ENCODE measurements around the gene STOM. TPM values are rescaled to one million over a fixed set of nuclear protein-coding genes. Genes with fewer than 3 reads are reported as not detected.

Gene STOM
- total and polyA plus RNA-seq, 7 donors, result 22.8 to 609 (median 303) TPM

GRCh38 chr9:121325387-121325786 is 44.7 kb downstream of the STOM start:
- H3K36me3 ChIP-seq, result peaks cover 48 to 100% (median 78%) of the 10 kb centered on the region in 4 donors
- peaks cover 0 to 72% (median 70%) of the 10 kb centered on the region in 4 donors for H3K4me1 ChIP-seq
- no peaks in the 10 kb centered on the region for H3K9me3 ChIP-seq
- no peaks in the 10 kb centered on the region for H3K27me3 ChIP-seq
- no peak overlapping the region for H3K4me3 ChIP-seq
- 81 to 89% methylated on average over 7 of the region's 7 CpGs for WGBS, 2 donors
- TF ChIP-seq EP300 (IDR thresholded peaks at IDR 0.05) (no peak), CTCF (IDR thresholded peaks at IDR 0.05) (no peak), POLR2AphosphoS5 (IDR thresholded peaks at IDR 0.05) (no peak), POLR2A (IDR thresholded peaks at IDR 0.05) (no peak)
- intact Hi-C loops (cut with DNase I), result loop anchor here (2.0 kb wide), 1 partner anchor 37 kb away; no protein-coding TSS in a partner anchor
- H3K27ac ChIP-seq, result peak overlapping the region; percentile 91 to 99 (median 94)
- DNase-seq, result no peak

- 85 to 87% methylated on average over 2 of the region's 2 CpGs for WGBS, 2 donors
- intact Hi-C loops (cut with DNase I), result loop anchor here (2.0 kb wide), 1 partner anchor 36 kb away; no protein-coding TSS in a partner anchor
- Histone ChIP-seq H3K27ac (peak overlapping the region; percentile 91 to 99 (median 94)), H3K4me1 (peaks cover 0 to 76% (median 73%) of the 10 kb centered on the region in 4 donors), H3K4me3 (no peak overlapping the region), H3K36me3 (peaks cover 42 to 99% (median 72%) of the 10 kb centered on the region in 4 donors), H3K27me3 (no peaks in the 10 kb centered on the region), H3K9me3 (no peaks in the 10 kb centered on the region)
- TF ChIP-seq POLR2AphosphoS5 (IDR thresholded peaks at IDR 0.05) (no peak), EP300 (IDR thresholded peaks at IDR 0.05) (no peak)
- DNase-seq, result no peak
Measured at GRCh38 chr9:121324755-121325154, 45.3 kb downstream of the STOM start.

- WGBS, 2 donors, result 88 to 92% methylated on average over 5 of the region's 5 CpGs
- intact Hi-C loops (cut with DNase I), result loop anchor here (2.0 kb wide), 1 partner anchor 36 kb away; no protein-coding TSS in a partner anchor
- DNase-seq, result peak; percentile 70
- no peaks in the 10 kb centered on the region for H3K9me3 ChIP-seq
- H3K4me3 ChIP-seq, result no peak overlapping the region
- H3K27ac ChIP-seq, result peak overlapping the region; percentile 91 to 99 (median 94)
- H3K27me3 ChIP-seq, result no peaks in the 10 kb centered on the region
- peaks cover 38 to 99% (median 68%) of the 10 kb centered on the region in 4 donors for H3K36me3 ChIP-seq
- peaks cover 0 to 75% (median 73%) of the 10 kb centered on the region in 4 donors for H3K4me1 ChIP-seq
- TF ChIP-seq POLR2A (IDR thresholded peaks at IDR 0.05) (no peak), EP300 (IDR thresholded peaks at IDR 0.05) (no peak), POLR2AphosphoS5 (IDR thresholded peaks at IDR 0.05) (no peak), CTCF (IDR thresholded peaks at IDR 0.05) (no peak)
Measured at GRCh38 chr9:121324316-121324715, 45.7 kb downstream of the STOM start.

- peak overlapping the region; percentile 91 to 99 (median 94) for H3K27ac ChIP-seq
- no peaks in the 10 kb centered on the region for H3K27me3 ChIP-seq
- H3K36me3 ChIP-seq, result peaks cover 34 to 99% (median 67%) of the 10 kb centered on the region in 4 donors
- H3K4me3 ChIP-seq, result no peak overlapping the region
- intact Hi-C loops (cut with DNase I), result loop anchor here (2.0 kb wide), 1 partner anchor 35 kb away; no protein-coding TSS in a partner anchor
- H3K4me1 ChIP-seq, result peaks cover 0 to 79% (median 76%) of the 10 kb centered on the region in 4 donors
- no peak for DNase-seq
- TF ChIP-seq EP300 (IDR thresholded peaks at IDR 0.05) (no peak), POLR2AphosphoS5 (IDR thresholded peaks at IDR 0.05) (no peak), POLR2A (IDR thresholded peaks at IDR 0.05) (no peak), CTCF (IDR thresholded peaks at IDR 0.05) (no peak)
- no peaks in the 10 kb centered on the region for H3K9me3 ChIP-seq
- 92 to 96% methylated on average over 10 of the region's 10 CpGs for WGBS, 2 donors
Measured at GRCh38 chr9:121323449-121324151, 46.5 kb downstream of the STOM start.

- H3K36me3 ChIP-seq, result peaks cover 38 to 99% (median 68%) of the 10 kb centered on the region in 4 donors
- H3K4me3 ChIP-seq, result no peak overlapping the region
- no peaks in the 10 kb centered on the region for H3K27me3 ChIP-seq
- peak overlapping the region; percentile 91 to 99 (median 94) for H3K27ac ChIP-seq
- no peaks in the 10 kb centered on the region for H3K9me3 ChIP-seq
- DNase-seq, result peak; percentile 69
- WGBS, 2 donors, result 92 to 93% methylated on average over 10 of the region's 10 CpGs
- peaks cover 0 to 84% (median 80%) of the 10 kb centered on the region in 4 donors for H3K4me1 ChIP-seq
- intact Hi-C loops (cut with DNase I), result no loop called here
- TF ChIP-seq CTCF (IDR thresholded peaks at IDR 0.05) (no peak), POLR2A (IDR thresholded peaks at IDR 0.05) (no peak), POLR2AphosphoS5 (IDR thresholded peaks at IDR 0.05) (no peak), EP300 (IDR thresholded peaks at IDR 0.05) (no peak)
Measured at GRCh38 chr9:121322737-121323448, 47.2 kb downstream of the STOM start.
